Prostate gland (tissue), 2 donors: Measurements from ENCODE around the gene WWOX.

Experiments
- CTCF ChIP-seq, 4 experiments: fragments of 200-600 bp in 2 of 4; fragments of 450-650 bp in 2 of 4; sonication (generic) in 2 of 4; IDR thresholded peaks; 1 replicate in 3 of 4; 2 replicates in 1 of 4; pipeline ENCODE4 v1.5.1; 2016 to 2019; ENCODE audit warnings: antibody characterized with exemption in 4 of 4, mild to moderate bottlenecking in 2 of 4, moderate library complexity in 2 of 4
- POLR2A ChIP-seq: fragments of 450-650 bp; IDR thresholded peaks from one replicate; pipeline ENCODE4 v1.6.1; 2016; ENCODE audit warnings: antibody characterized with exemption, mild to moderate bottlenecking

GRCh38 chr16:78925083-78925767 is 825.8 kb downstream of the WWOX start:
- TF ChIP-seq POLR2A (no peak), CTCF (IDR thresholded peaks at IDR 0.05) (peak in 1 of 4 experiments; percentile 7)
